Measurements from ENCODE around the gene IGFALS.

Gene IGFALS

DNA sequence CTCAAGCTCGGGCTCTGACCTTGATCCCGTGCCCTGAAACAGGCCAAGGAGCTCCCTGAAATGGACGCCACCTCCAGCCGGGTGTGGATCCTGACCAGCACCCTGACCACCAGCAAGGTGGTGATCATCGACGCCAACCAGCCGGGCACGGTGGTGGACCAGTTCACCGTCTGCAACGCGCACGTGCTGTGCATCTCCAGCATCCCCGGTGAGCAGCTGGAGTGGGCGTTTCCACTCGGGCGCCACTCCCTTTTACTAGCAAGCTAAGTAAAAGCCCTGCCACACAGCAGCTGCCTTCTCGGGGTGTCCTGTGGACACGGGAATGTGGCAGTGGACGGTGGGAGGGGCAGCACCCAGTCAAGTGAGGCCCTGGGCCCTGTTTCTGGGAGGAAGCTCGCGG lies 28.5 kb downstream of the IGFALS start:
- ATAC-seq = no peak

DNA sequence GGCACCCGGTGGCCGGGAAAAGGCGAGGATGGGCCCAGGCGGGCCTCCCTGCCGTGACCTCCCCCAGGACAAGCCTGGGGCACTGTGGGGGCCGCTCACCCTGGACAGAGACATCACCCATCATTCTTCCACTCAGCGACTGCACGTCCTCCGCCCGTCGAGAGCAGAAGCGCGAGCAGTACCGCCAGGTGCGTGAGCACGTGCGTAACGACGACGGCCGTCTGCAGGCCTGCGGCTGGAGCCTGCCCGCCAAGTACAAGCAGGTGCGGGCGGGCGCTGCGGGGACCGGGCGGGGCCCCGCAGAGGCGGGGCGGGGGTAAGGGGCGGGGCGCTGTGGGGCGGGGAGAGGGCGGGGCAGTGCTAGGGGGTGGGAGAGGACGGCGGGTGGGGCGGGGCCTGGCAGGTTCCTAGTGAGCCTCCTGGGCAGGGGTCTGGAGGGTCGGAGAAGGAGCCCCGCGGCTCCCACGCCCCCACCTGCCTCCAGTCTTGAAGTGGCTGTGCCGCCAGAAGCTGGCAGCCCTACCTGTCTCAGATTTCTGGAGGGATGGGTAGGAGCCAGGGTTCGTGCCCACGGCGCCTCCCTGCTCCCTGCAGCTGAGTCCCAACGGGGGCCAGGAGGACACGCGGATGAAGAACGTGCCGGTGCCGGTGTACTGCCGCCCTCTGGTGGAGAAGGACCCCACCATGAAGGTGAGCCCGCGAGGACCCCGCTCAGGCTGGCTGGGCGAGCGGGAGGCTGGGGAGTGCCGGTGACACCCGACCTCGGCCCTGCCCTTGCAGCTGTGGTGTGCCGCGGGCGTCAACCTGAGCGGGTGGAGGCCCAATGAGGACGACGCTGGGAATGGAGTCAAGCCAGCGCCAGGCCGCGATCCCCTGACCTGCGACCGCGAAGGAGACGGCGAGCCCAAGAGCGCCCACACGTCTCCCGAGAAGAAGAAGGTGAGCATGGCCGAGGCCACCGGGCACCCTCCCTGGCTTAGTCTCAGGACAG lies 29.7 kb downstream of the IGFALS start:
- TF ChIP-seq ZC3H10 (CRISPR knock-in tag; IDR thresholded peaks at IDR 0.05) (no peak), TOX (CRISPR knock-in tag; IDR thresholded peaks at IDR 0.05; ENCODE audit: borderline replicate concordance) (no peak), TCF4 (CRISPR knock-in tag; IDR thresholded peaks at IDR 0.05; ENCODE audit: borderline replicate concordance) (no peak), CREB5 (CRISPR knock-in tag; IDR thresholded peaks at IDR 0.05; ENCODE audit: low read depth) (no peak), ARNTL (CRISPR knock-in tag; IDR thresholded peaks at IDR 0.05; ENCODE audit: borderline replicate concordance, low read depth) (no peak), RARB (CRISPR knock-in tag; IDR thresholded peaks at IDR 0.05) (no peak), ZFP30 (CRISPR knock-in tag; IDR thresholded peaks at IDR 0.05) (no peak), BACH2 (CRISPR knock-in tag; IDR thresholded peaks at IDR 0.05; ENCODE audit: borderline replicate concordance) (no peak), ISL1 (CRISPR knock-in tag; IDR thresholded peaks at IDR 0.05) (no peak), GLIS3 (CRISPR knock-in tag; IDR thresholded peaks at IDR 0.05) (no peak), CSRNP3 (CRISPR knock-in tag; IDR thresholded peaks at IDR 0.05) (no peak), ZFP3 (CRISPR knock-in tag; IDR thresholded peaks at IDR 0.05) (no peak)
- TF ChIP-seq, protein P1, sequence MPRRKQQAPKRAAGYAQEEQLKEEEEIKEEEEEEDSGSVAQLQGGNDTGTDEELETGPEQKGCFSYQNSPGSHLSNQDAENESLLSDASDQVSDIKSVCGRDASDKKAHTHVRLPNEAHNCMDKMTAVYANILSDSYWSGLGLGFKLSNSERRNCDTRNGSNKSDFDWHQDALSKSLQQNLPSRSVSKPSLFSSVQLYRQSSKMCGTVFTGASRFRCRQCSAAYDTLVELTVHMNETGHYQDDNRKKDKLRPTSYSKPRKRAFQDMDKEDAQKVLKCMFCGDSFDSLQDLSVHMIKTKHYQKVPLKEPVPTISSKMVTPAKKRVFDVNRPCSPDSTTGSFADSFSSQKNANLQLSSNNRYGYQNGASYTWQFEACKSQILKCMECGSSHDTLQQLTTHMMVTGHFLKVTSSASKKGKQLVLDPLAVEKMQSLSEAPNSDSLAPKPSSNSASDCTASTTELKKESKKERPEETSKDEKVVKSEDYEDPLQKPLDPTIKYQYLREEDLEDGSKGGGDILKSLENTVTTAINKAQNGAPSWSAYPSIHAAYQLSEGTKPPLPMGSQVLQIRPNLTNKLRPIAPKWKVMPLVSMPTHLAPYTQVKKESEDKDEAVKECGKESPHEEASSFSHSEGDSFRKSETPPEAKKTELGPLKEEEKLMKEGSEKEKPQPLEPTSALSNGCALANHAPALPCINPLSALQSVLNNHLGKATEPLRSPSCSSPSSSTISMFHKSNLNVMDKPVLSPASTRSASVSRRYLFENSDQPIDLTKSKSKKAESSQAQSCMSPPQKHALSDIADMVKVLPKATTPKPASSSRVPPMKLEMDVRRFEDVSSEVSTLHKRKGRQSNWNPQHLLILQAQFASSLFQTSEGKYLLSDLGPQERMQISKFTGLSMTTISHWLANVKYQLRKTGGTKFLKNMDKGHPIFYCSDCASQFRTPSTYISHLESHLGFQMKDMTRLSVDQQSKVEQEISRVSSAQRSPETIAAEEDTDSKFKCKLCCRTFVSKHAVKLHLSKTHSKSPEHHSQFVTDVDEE (CRISPR knock-in tag; IDR thresholded peaks at IDR 0.05) = no peak
- TF ChIP-seq, protein P2, sequence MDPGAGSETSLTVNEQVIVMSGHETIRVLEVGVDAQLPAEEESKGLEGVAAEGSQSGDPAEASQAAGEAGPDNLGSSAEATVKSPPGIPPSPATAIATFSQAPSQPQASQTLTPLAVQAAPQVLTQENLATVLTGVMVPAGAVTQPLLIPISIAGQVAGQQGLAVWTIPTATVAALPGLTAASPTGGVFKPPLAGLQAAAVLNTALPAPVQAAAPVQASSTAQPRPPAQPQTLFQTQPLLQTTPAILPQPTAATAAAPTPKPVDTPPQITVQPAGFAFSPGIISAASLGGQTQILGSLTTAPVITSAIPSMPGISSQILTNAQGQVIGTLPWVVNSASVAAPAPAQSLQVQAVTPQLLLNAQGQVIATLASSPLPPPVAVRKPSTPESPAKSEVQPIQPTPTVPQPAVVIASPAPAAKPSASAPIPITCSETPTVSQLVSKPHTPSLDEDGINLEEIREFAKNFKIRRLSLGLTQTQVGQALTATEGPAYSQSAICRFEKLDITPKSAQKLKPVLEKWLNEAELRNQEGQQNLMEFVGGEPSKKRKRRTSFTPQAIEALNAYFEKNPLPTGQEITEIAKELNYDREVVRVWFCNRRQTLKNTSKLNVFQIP (CRISPR knock-in tag; IDR thresholded peaks at IDR 0.05; ENCODE audit: borderline replicate concordance, low read depth) = no peak
- TF ChIP-seq, protein P3, sequence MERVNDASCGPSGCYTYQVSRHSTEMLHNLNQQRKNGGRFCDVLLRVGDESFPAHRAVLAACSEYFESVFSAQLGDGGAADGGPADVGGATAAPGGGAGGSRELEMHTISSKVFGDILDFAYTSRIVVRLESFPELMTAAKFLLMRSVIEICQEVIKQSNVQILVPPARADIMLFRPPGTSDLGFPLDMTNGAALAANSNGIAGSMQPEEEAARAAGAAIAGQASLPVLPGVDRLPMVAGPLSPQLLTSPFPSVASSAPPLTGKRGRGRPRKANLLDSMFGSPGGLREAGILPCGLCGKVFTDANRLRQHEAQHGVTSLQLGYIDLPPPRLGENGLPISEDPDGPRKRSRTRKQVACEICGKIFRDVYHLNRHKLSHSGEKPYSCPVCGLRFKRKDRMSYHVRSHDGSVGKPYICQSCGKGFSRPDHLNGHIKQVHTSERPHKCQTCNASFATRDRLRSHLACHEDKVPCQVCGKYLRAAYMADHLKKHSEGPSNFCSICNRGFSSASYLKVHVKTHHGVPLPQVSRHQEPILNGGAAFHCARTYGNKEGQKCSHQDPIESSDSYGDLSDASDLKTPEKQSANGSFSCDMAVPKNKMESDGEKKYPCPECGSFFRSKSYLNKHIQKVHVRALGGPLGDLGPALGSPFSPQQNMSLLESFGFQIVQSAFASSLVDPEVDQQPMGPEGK (CRISPR knock-in tag; IDR thresholded peaks at IDR 0.05; ENCODE audit: borderline replicate concordance) = no peak
- no peak for ATAC-seq

More for the DNA sequence above, 28.5 kb downstream of the IGFALS start:
- TF ChIP-seq ESRRG (CRISPR knock-in tag; IDR thresholded peaks at IDR 0.05) (no peak), OSR1 (CRISPR knock-in tag; IDR thresholded peaks at IDR 0.05) (no peak), GLIS3 (CRISPR knock-in tag; IDR thresholded peaks at IDR 0.05) (no peak), ZNF565 (CRISPR knock-in tag; conservative IDR thresholded peaks at IDR 0.05; ENCODE audit: low read depth) (no peak), TOX (CRISPR knock-in tag; IDR thresholded peaks at IDR 0.05; ENCODE audit: borderline replicate concordance) (no peak), SNAI2 (CRISPR knock-in tag; IDR thresholded peaks at IDR 0.05) (no peak), ZNF70 (CRISPR knock-in tag; IDR thresholded peaks at IDR 0.05) (no peak), TCF4 (CRISPR knock-in tag; IDR thresholded peaks at IDR 0.05; ENCODE audit: borderline replicate concordance) (no peak), ZC3H10 (CRISPR knock-in tag; IDR thresholded peaks at IDR 0.05) (no peak)
- TF ChIP-seq, protein P2 (CRISPR knock-in tag; IDR thresholded peaks at IDR 0.05; ENCODE audit: borderline replicate concordance, low read depth) = no peak
- TF ChIP-seq, protein P3 (CRISPR knock-in tag; IDR thresholded peaks at IDR 0.05; ENCODE audit: borderline replicate concordance) = no peak
